ENCODE data around the gene ZNF750.

GRCh38 chr17:82872591-82873520, 33.0 kb upstream of the ZNF750 start:
- TF ChIP-seq CTCF (conservative IDR thresholded peaks at IDR 0.05) (no peak), ZFX (IDR thresholded peaks at IDR 0.05) (no peak)

Data from C4-2B (cell line).